ENCODE measurements around the gene GCGR.

GRCh38 chr17:81802048-81802758 lies 1.7 kb upstream of the GCGR start:
- TF ChIP-seq, protein P1, sequence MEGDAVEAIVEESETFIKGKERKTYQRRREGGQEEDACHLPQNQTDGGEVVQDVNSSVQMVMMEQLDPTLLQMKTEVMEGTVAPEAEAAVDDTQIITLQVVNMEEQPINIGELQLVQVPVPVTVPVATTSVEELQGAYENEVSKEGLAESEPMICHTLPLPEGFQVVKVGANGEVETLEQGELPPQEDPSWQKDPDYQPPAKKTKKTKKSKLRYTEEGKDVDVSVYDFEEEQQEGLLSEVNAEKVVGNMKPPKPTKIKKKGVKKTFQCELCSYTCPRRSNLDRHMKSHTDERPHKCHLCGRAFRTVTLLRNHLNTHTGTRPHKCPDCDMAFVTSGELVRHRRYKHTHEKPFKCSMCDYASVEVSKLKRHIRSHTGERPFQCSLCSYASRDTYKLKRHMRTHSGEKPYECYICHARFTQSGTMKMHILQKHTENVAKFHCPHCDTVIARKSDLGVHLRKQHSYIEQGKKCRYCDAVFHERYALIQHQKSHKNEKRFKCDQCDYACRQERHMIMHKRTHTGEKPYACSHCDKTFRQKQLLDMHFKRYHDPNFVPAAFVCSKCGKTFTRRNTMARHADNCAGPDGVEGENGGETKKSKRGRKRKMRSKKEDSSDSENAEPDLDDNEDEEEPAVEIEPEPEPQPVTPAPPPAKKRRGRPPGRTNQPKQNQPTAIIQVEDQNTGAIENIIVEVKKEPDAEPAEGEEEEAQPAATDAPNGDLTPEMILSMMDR (IDR thresholded peaks at IDR 0.05): no peak
- no peak for TF ChIP-seq POLR2A (IDR thresholded peaks at IDR 0.05)
- TF ChIP-seq EP300 (IDR thresholded peaks at IDR 0.05): no peak

All from tibial nerve (tissue), 4 donors.